IPS-NIHi11 (cell line): ENCODE data around the gene RSU1.
A peak's percentile ranks its signal among the peaks of the same experiment; 100 is the strongest.

Source experiments
- DNase-seq: peaks from one replicate; pipeline ENCODE4 v3.0.0; 2012; ENCODE audit warnings: mixed read lengths, low spot score

The RSU1 gene

DNA sequence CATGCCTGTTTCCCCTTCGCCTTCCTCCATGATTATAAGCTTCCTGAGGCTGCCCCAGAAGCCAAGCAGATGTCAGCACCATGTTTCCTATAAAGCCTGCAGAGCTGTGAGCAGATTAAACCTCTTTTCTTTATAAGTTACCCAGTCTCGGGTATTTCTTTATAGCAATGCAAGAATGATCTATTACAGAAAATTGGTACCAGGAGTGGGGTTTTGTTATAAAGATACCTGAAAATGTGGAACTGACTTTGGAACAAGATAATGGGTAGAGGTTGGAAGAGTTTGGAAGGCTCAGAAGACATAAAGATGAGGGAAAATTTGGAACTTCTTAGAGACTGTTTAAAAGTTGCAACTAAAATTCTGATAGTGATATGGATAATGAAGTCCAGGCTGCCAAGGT lies 4.8 kb upstream of the RSU1 start:
- DNase-seq = no peak

DNA sequence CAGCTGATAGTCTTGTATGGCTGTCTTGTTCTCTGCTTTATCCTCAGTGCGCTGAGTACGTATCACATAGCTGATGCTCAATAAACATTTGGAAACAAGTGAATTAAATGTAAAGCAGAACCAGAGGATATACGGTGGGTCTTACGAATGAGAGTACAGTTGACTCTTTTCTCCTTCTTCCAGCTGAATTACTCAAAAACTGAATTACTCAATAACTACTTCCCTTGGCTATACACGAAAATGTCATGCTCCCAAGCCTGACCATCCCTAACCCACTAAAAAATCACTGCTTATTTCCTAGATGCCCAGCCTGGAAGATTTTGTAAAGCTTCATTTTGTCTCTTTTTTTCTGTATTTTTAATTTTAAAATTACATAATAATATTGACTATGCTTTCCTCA lies 3.2 kb upstream of the RSU1 start:
- no peak for DNase-seq

DNA sequence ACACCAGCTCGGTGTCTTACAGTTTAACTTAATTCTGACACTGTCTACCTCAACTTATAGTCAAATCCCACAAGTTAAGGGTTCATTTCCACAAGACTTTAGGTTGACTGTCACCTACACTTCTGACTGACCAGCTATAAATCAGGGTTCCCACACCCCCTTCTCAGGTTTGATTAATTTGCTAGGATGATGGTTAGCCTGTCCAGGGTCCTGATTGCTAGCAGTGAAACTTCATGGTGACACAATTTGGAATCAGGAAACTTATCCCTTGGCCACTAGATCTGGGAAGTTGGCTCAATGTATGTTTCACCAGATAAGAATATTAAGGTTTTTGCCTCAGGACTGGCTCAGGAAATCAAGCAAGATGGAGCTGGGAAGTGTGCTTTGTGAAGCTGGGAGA lies 2.8 kb upstream of the RSU1 start:
- no peak for DNase-seq

DNA sequence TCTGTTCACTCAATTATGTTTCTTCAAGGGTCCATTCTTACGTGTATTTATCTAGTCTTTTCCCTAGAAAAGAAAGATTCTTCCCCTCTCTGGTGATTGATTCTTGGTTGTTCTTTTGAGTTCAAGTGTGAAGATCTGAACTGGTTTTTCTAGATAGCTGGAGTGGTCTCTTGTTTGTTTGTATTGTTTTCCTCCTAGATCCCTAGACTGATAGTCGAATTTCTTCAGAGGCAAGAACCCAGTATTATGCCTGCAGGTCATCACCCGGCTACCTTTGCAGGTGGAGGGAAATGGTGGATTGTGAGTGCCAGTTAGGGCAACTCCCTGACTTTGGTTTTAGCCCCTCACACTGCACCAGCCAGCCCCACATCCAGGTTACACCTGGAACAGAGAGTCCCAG lies 2.2 kb upstream of the RSU1 start:
- DNase-seq = no peak

DNA sequence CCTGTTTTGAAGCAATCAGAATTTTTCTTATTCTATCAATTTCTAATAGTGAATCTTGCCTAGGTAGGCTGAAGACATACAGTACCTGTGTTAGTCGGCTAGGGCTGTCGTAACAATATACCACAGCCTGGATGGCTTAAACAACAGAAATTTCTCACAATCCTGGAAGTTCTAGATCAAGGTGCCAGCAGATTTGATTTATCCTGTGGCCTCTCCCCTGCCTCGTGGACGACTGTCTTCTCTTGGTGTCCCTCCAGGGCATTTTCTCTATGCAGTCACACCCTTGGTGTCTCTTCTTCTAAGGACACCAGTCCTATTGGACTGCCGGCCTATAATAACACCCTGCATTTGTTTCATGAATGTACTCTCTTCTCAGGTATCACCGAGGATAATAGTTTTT lies 1.8 kb upstream of the RSU1 start:
- DNase-seq = no peak

DNA sequence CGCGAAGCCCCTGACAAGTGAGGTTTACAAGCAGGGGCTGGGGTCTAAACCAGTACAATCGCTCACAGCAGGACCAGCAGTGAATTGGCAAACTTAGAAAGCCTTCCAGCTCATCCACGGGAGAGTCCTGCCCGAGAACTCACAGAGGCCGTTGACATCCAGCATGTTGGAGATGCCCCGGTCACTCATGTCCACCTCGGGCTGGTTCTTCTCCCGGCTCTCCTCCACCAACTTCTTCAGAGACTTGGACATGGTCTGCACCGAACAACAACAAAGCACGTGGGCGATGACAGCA lies 447 bp downstream of the RSU1 start:
- DNase-seq = no peak

DNA sequence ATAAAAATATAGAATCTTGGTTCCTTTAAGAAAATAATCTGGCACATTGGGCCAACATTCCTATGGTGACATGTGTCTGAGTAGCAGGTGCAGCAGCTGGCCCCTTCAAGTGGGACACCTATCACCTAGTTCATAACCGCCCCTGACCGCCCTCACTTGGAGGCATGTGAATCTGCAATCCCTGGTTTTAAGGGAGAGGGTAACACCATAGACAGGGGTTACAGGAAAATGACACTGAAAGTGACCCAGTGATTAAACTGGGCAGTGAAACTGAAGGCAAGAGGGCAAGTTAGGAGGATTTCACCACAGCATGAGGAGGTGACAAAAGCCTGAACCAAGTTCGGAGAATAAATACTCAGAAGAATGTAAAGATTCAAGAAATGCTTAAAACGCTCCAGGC lies 1.1 kb downstream of the RSU1 start:
- DNase-seq = no peak

DNA sequence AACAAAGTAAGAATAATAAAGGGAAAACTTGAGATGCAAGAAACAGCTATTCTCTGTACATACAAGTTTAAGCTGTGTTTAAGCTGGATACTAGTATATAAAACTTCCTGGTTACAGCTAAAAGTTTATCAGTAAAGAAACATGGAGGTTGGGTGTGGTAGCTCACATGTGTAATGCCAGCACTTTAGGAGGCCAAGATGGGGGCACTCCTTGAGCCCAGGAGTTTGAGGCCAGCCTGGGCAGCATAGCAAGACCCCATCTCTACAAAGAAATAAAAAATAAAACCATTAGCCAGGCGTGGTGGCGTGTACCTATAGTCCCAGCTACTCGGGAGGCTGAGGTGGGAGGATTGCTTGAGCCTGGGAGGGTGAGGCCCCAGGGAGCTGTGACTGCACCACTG lies 3.2 kb downstream of the RSU1 start:
- no peak for DNase-seq

DNA sequence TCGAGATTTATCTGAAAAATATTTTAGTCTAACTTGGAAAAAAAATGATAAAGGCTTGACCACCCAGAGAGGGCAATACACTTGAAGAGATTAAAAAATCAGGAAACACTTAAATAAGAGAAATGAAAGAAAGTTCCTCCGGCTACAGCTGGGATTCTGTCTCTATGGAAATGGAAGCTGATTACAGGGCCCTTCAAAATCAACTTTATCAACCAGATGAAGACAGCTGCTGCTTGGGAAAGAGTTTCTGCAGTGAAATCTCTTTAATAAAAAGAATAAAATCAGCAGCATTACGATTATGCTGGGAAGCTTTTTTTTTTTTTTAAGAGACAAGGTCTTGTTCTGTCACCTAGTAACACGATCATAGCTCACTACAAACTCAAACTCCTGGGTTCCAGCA lies 4.5 kb downstream of the RSU1 start:
- no peak for DNase-seq

DNA sequence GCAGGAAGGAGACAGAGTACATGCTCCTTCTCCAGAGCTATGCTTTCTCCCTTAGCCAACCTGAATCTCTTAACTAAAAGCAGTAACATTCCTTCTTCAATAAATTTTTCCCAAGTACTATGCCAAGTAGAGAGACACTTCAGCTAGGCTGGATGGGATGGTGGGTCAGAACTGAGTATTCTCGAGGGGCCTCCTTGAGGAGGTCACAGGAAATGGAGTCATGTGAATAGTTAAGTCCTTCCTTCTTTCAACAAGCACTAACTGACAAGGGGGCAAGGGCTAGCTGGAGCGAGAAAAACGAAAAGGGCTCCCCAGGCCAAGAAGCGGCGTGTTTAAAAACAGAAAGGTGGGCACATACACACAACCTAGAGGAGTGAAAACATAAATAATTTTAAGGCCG lies 5.5 kb downstream of the RSU1 start:
- DNase-seq = no peak

DNA sequence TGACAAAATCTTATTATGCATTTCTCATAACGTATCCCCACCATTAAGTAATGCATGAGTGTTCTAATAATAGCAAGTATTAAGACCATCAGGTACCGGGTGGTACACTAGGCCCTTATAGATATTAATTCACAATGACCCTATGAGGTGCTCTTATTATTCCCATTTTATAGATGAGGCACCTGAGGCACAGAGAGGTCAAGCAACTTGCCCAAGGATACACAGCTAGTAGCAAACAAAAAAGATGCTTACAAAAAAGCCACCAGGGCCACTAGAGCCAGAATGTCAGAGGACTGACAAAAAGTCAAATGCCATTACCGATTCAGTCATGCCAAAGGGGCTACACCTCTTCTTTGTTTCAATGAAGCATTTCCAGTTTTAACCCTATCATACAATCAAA lies 5.9 kb downstream of the RSU1 start:
- DNase-seq = no peak

DNA sequence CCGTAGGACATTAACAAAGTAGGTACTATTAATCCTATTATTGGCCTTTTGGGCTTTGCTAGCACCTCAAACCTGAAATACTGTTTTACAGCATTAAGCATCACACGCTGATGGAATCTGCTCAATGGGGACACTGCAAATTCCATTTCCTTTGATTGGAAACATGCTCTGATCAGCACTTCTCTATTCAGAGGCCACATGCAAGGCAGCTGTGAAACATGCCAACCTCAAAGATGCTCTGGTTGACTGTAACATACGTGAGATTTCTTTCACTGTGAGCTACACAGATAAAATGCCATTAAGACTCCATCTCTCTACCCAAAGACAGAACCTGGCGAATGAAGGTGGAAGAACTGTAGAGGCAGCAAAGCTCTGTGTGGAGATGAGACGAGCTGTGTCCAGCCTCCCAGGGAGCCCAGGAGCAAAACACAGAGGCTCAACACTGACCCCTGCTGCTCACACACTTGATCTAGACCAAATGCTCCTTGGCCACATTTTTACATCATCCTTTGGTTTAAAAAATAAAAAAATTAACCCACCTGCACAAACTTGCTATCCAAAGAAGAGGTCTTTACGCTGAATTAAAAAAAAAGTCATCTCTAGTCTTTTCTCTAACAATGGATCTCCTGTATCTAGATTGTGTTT lies 8.0 kb downstream of the RSU1 start:
- DNase-seq = peak; percentile 58

DNA sequence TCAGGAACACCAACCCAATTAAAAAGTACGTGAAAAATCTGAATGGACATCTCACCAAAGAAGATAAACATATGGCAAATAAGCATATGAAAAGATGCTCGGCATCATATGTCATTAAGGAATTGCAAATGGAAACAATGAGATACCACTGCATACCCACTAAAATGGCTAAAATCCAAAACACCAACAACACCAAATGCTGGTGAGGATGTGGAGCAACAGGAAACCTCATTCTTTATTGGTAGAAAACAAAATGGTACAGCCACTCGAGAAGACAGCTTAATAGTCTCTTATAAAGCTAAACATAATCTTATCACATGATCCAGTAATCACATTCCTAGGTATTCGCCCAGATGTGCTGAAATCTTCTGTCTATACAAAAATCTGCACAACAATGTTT lies 13.1 kb downstream of the RSU1 start:
- no peak for DNase-seq

DNA sequence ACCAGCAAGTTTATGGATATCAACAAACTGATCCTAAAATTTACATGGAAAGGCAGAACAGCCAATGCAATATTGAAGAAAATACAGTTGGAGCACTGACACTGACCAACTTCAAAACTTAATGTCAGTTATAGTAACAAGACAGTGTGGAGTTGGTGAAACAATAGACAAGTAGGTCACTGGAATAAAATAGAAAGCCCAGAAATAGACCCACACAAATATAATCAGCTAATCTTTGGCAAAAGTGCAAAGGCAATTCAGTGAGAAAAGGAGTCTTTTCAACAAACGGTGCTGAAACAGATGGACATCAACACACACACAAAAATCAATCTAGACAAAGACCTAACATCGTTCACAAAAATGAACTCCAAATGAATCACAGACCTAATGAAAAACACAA lies 13.8 kb downstream of the RSU1 start:
- DNase-seq = no peak

DNA sequence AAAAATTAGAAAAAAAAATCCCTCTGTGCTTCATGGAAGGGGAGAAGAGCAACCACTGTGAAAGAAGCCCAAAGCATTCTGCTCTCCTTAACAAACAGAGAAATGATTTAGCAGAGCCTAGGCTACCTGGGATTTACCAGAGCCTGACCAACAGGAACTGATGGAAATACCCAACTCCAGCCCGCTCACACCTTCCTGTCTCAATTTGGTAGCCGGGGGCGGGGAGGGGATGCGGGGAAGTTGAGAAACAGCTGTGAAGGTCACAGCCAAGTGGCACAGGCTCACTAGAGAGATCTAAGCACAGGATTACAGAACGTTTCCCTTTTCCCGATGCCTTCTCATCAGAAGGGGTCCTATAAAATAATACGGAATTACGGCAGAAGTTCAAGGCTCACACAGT lies 17.6 kb downstream of the RSU1 start:
- no peak for DNase-seq

DNA sequence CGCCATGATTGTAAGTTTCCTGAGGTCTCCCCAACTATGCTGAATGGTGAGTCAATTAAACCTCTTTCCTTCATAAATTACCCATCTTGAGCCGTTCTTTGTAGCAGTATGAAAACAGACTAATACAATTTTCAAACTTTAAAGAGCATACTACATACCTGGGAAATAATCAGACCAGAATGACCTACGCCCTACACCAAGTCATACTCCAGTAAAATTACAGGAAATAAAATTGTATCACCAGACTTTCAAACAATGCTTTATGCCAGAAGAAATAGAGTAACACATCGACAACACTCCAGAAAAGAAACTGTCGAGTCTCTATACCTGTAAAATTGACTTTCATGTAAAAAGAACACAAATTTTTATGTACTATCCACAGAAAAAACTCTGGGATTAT lies 18.7 kb downstream of the RSU1 start:
- no peak for DNase-seq

DNA sequence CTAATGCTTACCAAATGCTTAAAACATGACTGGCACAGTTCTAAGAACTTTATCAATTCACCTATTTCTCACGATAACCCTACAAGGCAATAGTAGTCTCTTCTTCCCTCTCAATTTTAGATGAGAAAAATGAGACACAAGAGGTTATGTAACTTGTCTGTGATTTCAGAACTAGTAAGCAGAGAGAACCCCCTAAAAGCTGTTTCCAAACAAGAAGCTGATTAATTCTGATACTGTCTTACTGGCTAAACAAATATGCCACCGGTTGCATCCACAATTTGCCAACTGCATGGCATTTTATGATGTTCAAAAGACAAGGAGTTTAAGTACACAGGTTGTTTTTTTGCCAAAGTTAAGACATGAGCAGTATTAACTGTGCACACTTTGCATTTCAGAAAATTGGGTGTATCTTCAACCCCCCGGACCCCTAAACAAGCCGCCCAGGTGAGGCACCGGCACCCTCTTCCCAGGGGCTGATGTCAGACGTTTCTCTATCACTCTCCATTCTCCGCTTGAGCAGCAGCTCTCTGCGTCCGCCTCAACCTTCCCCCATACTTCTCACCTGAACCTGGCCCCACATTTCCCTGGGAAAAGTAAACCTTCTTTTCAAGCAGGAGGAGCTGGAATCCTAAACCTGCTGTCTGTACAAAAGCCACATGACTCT lies 21.7 kb downstream of the RSU1 start:
- DNase-seq = no peak

DNA sequence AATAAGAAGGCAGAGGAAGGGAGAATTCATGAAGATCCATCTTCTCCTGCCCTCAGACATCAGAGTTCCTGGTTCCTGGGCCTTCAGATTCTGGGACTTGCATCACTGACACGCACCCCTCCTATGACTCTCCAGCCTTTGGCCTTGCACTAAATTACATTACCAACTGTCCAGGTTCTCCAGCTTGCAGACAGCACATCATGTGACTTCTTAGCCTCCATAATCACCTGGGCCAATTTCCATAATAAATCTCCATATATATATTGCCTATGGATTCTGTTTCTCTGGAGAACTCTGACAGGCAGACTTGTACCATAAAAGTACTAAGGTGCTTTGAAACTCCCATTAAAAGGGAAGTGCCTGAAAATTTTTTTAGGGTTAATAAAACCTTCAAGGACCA lies 23.2 kb downstream of the RSU1 start:
- no peak for DNase-seq

DNA sequence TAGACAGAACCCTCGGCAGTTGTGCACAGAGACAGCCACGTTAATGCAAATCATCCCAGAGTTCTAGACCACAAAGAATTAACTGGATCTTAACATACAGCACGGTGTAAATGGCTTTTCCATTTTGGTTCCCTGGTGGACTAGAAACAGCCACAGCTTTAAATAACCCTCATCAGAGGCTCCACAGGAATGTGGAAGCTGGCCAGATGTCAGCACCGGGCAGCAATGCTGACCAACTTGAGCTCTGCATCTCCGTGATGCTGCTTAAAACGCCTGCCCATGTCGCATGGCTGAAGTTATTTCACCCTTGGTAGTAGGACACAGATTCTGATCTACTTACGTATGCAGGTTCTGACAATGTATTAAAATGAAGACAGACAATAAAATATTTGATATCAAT lies 24.5 kb downstream of the RSU1 start:
- DNase-seq = no peak

DNA sequence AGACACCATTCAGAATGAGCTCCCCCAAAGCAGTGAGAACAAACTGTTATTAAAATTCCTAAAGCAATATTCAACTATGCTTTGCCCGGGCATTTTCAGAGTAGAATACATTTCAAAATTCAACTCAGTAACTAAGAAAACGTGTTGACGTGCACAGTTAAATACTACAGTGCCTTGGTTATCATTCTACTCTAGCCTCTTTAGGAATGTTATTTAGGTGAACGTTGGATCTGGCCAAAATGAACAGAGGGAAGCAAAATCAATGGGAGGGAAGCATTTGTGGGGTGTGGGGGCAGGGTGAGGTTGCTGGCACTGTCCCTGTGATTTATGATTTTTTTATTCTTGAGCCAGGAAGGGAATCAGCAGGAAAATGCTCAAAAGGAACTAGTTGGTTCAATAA lies 27.5 kb downstream of the RSU1 start:
- no peak for DNase-seq

DNA sequence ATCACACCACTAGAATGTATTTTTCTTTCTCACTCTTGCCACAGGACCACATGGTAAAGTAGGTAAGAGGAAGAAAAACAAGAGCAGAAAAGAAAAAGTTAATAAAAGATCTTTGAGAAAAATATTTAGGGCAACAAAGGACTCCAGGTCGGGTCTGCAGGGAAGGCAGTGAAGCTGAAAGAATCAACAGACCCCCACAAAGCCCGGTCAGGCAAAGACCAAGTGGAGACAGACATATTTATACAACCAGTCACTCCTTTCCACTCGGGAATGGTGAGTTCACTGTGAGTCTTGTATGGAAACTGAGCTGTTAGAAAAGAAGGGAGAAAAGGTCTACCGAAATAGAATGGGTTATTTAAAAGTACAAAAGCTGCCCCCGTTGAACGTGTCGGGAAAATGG lies 28.0 kb downstream of the RSU1 start:
- no peak for DNase-seq

DNA sequence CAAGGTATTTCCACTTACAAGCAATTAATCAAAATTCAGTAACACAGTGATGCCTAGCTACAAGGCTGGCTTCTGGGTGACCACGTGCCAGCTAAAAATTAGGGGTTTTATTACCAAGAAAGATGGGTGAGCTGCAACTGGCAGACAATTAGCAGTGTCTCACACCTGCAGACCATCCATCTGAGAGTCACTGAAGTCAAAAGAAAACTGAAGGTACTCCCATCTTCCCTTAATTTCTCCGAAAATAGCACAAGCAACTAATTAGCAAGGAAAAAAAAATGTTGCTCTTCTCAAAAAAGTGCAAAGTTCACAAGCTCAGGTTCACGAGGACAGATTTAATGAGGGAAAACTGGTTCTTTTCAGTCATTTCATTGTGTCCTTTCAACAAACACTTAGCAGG lies 28.4 kb downstream of the RSU1 start:
- no peak for DNase-seq

DNA sequence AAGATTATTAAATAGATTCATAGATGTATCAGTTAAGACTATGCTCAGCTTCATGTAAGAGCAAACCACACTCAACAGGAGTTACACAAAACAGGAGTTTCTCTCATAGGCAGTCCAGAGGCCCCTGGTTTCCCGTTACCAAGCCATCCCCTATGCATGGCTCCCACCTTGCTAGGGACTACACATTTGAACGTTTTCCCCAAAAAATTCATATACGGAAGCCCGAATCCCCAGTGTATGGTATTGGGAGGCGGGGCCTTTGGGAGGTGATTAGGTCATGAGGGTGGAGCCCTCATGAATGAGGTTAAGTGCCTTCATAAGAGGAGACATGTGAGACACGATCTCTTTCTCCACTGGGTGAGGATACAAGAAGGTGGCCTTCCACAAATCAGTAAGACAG lies 29.1 kb downstream of the RSU1 start:
- DNase-seq = no peak

DNA sequence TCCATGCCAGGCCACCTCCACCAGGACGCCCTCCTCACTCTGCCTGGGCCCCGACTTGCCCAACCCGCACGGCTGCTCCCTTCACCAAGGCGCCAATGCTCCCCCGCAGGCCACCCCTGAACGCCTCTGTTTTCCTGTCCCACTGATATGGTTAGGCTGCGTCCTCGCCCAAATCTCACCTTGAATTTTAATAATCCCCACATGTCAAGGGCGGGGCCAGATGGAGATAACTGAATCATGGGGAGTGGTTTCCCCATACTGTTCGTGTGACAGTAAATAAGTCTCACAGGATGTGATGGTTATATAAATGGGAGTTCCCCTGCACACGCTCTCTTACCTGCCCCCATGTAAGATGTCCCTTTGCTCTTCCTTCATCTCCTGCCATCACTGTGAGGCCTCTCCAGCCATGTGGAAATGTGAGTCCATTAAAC lies 29.8 kb downstream of the RSU1 start:
- no peak for DNase-seq
